HCT116 (cell line): Measurements from ENCODE around the gene CEACAM6. TPM values are rescaled to one million over a fixed set of nuclear protein-coding genes. Genes with fewer than 3 reads are reported as not detected.

Experiments
- ATAC-seq: fragments of 200-7000 bp; cut with Tn5 transposase; 2 replicates; pipeline ENCODE4 v1.9.1; 2020; ENCODE audit warnings: mild to moderate bottlenecking, moderate library complexity
- BruUV-seq: library from RNA; stranded (reverse); fragments of 400-500 nt; replicated peaks from 2 replicates; lab custom pipeline; 2021; lab: Mats Ljungman, UMichigan
- CTCF ChIA-PET: fragments of 300-600 bp; sonication (Branson Sonifier 250); formaldehyde crosslinking; loops from one replicate; lab custom pipeline; 2021; ENCODE audit warnings: antibody characterized with exemption; lab: Charles Lee
- POLR2A ChIA-PET: fragments of 300-600, 350-600 bp; sonication (Branson Sonifier 250); formaldehyde crosslinking; loops from one replicate; lab custom pipeline; 2021; ENCODE audit warnings: antibody characterized with exemption; lab: Charles Lee
- RAD21 ChIA-PET, 2 experiments: fragments of 300-600 bp; sonication (Branson Sonifier 250); formaldehyde crosslinking; loops; one replicate each; lab custom pipeline; 2023; ENCODE audit warnings: low total read pairs in 2 of 2; ENCODE audit not compliant: uncharacterized antibody in 2 of 2, unreplicated experiment in 2 of 2, low non-redundant PET in 1 of 2; lab: Charles Lee
- DNase-seq: peaks from one replicate; pipeline ENCODE4 v3.0.0-alpha.2; 2010; ENCODE audit warnings: low read depth, low spot score
- H2AFZ ChIP-seq: fragments of 200-600 bp; shearing (Covaris generic), sonication (generic); 2 replicates; pipeline ENCODE4 v1.6.1; 2017; ENCODE audit warnings: low read depth, mixed run types, mixed read lengths, antibody characterized with exemption, low read length; ENCODE audit not compliant: poor library complexity, severe bottlenecking
- H3K27ac ChIP-seq: 2 replicates; pipeline ENCODE4 v1.5.1; 2012; ENCODE audit warnings: low read depth, low read length
- H3K27me3 ChIP-seq: fragments of 200-600 bp; sonication (generic); 2 replicates; pipeline ENCODE4 v1.6.1; 2016; ENCODE audit warnings: mixed run types, low read length, mixed read lengths; ENCODE audit not compliant: insufficient read depth
- H3K36me3 ChIP-seq, 2 experiments: fragments of 200-500 bp in 1 of 2; fragments of 200-600 bp in 1 of 2; sonication (Bioruptor generic) in 1 of 2; sonication (generic) in 1 of 2; 2 replicates each; pipeline versions ENCODE4 v1.5.1 to v1.6.1; 2014 to 2016; ENCODE audit warnings: low read length in 2 of 2, inconsistent platforms in 1 of 2, mixed read lengths in 1 of 2, mixed run types in 1 of 2; ENCODE audit not compliant: insufficient read depth in 2 of 2, control insufficient read depth in 1 of 2
- H3K4me1 ChIP-seq, 2 experiments: fragments of 200-600 bp in 1 of 2; sonication (generic) in 1 of 2; 2 replicates each; pipeline versions ENCODE4 v1.5.1 to v1.6.1; 2012 to 2017; ENCODE audit warnings: low read length in 2 of 2, inconsistent platforms in 1 of 2, mild to moderate bottlenecking in 1 of 2, mixed read lengths in 1 of 2, mixed run types in 1 of 2, moderate library complexity in 1 of 2; ENCODE audit not compliant: insufficient read depth in 2 of 2, control insufficient read depth in 1 of 2
- H3K4me2 ChIP-seq: fragments of 200-600 bp; sonication (generic); 2 replicates; pipeline ENCODE4 v1.6.1; 2017; ENCODE audit warnings: mixed run types, low read length, mixed read lengths
- H3K4me3 ChIP-seq, 2 experiments: fragments of 200-600 bp in 1 of 2; sonication (generic) in 1 of 2; replicated peaks in 1 of 2; 2 replicates each; pipeline ENCODE4 v1.5.1; 2011 to 2016; ENCODE audit warnings: low read length in 2 of 2, control low read depth in 1 of 2, low read depth in 1 of 2, mild to moderate bottlenecking in 1 of 2, mixed read lengths in 1 of 2, mixed run types in 1 of 2
- H3K79me2 ChIP-seq: fragments of 200-600 bp; sonication (generic); 2 replicates; pipeline ENCODE4 v1.6.1; 2017; ENCODE audit warnings: mild to moderate bottlenecking, mixed run types, low read length, moderate library complexity, mixed read lengths; ENCODE audit not compliant: insufficient read depth
- H3K9ac ChIP-seq: fragments of 200-600 bp; sonication (generic); 2 replicates; pipeline ENCODE4 v1.6.1; 2016; ENCODE audit warnings: low read length, mixed read lengths
- H3K9me2 ChIP-seq: fragments of 200-600 bp; sonication (generic), shearing (Covaris generic); 2 replicates; pipeline ENCODE4 v1.6.1; 2017; ENCODE audit warnings: mixed run types, mild to moderate bottlenecking, moderate library complexity; ENCODE audit not compliant: insufficient read depth
- H3K9me3 ChIP-seq, 2 experiments: fragments of 200-500 bp in 1 of 2; fragments of 200-600 bp in 1 of 2; sonication (Bioruptor generic) in 1 of 2; sonication (generic) in 1 of 2; 2 replicates each; pipeline ENCODE4 v1.6.1; 2014 to 2017; ENCODE audit warnings: low read length in 2 of 2, mixed read lengths in 2 of 2, inconsistent platforms in 1 of 2, low read depth in 1 of 2, mild to moderate bottlenecking in 1 of 2, mixed run types in 1 of 2, moderate library complexity in 1 of 2; ENCODE audit not compliant: control insufficient read depth in 1 of 2, insufficient read depth in 1 of 2
- H4K20me1 ChIP-seq: fragments of 200-600 bp; sonication (generic), shearing (Covaris generic); 2 replicates; pipeline ENCODE4 v1.6.1; 2017; ENCODE audit warnings: mixed run types, mild to moderate bottlenecking, moderate library complexity; ENCODE audit not compliant: insufficient read depth
- CBX3 ChIP-seq: IDR thresholded peaks from 2 replicates; pipeline ENCODE4 v1.6.1; 2012; ENCODE audit warnings: low read depth
- CEBPB ChIP-seq: IDR thresholded peaks from 2 replicates; pipeline ENCODE4 v1.6.1; 2012; ENCODE audit warnings: low read depth
- ELF1 ChIP-seq: IDR thresholded peaks from 2 replicates; pipeline ENCODE4 v1.6.1; 2012; ENCODE audit warnings: low read depth, borderline replicate concordance
- EZH2 ChIP-seq: fragments of 200-600 bp; sonication (generic); IDR thresholded peaks from 2 replicates; pipeline ENCODE4 v1.6.1; 2017; ENCODE audit warnings: antibody characterized with exemption, mixed run types
- EZH2phosphoT487 ChIP-seq: fragments of 200-600 bp; IDR thresholded peaks from 2 replicates; pipeline ENCODE4 v1.6.1; 2018; ENCODE audit warnings: antibody characterized with exemption, borderline replicate concordance
- FOSL1 ChIP-seq: IDR thresholded peaks from 2 replicates; pipeline ENCODE4 v1.6.1; 2012; ENCODE audit warnings: low read depth
- POLR2A ChIP-seq: IDR thresholded peaks from 2 replicates; pipeline ENCODE4 v1.7.0; 2011; ENCODE audit warnings: borderline replicate concordance; ENCODE audit not compliant: insufficient read depth, insufficient read length; ENCODE audit errors: extremely low read depth
- POLR2AphosphoS5 ChIP-seq: IDR thresholded peaks from 2 replicates; pipeline ENCODE4 v1.6.1; 2011; ENCODE audit warnings: mild to moderate bottlenecking, low read depth, low read length, moderate library complexity
- SIN3A ChIP-seq: IDR thresholded peaks from 2 replicates; pipeline ENCODE4 v1.6.1; 2012; ENCODE audit warnings: low read depth
- SRF ChIP-seq: IDR thresholded peaks from 2 replicates; pipeline ENCODE4 v1.6.1; 2012; ENCODE audit warnings: low read depth
- ZBTB33 ChIP-seq: IDR thresholded peaks from 2 replicates; pipeline ENCODE4 v1.6.1; 2011; ENCODE audit warnings: mild to moderate bottlenecking, low read length, moderate library complexity; ENCODE audit not compliant: insufficient replicate concordance; ENCODE audit errors: extremely low read depth
- ZFX ChIP-seq: fragments of 450-650 bp; IDR thresholded peaks from 2 replicates; pipeline ENCODE4 v1.6.1; 2017
- ZNF274 ChIP-seq: fragments of 200-500 bp; sonication (Bioruptor generic); IDR thresholded peaks from 2 replicates; pipeline ENCODE4 v1.6.1; 2014; ENCODE audit warnings: mild to moderate bottlenecking, low read depth, low read length, inconsistent platforms
- intact Hi-C: fragments of 100-400 bp; cut with micrococcal nuclease; formaldehyde crosslinking; loops from 2 replicates; pipeline ENCODE4 v1.10.0; 2022
- total RNA-seq: library from RNA; stranded (reverse); gene quantifications from one replicate; pipeline ENCODE4 v1.2.1, GENCODE V29; 2021; ENCODE audit not compliant: unreplicated experiment
- TF ChIP-seq, protein P1 (sequence below), 3 experiments: fragments of 200-600 bp in 1 of 3; sonication (generic) in 1 of 3; IDR thresholded peaks in 2 of 3; conservative IDR thresholded peaks in 1 of 3; 2 replicates each; pipeline ENCODE4 v1.5.1; 2012 to 2017; ENCODE audit warnings: low read depth in 2 of 3, low read length in 2 of 3, antibody characterized with exemption in 1 of 3, borderline replicate concordance in 1 of 3, control low read depth in 1 of 3, mild to moderate bottlenecking in 1 of 3, mixed read lengths in 1 of 3, mixed run types in 1 of 3, moderate library complexity in 1 of 3; ENCODE audit not compliant: insufficient read depth in 1 of 3

CEACAM6 gene
- total RNA-seq, 1 experiment from 2014 or later = 0.59 TPM

- TF ChIP-seq EZH2 (no peak), FOSL1 (no peak), CEBPB (no peak)
Measured at GRCh38 chr19:41815301-41815700, 60.0 kb downstream of the CEACAM6 start (continued).

DNA sequence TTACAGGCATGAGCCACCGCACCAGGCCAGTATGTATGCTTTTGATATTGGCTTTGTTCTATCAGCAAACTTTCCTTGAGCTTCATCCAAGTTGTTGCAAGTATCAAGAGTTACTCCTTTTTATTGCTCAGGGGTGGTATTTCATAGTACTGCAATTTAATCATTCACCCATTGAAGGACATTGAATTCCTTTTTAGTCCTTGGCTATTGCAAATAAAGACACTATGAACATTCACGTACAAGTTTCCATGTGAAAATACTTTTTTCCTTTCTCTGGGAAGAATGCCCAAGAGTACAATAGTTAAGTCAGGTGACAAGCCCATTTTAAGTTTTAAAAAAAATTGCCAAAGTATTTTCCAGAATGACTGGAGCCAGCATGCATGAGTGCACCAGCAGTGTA lies 61.4 kb downstream of the CEACAM6 start:
- no peak overlapping the region for H3K9ac ChIP-seq
- no peaks in the 10 kb centered on the region for H3K4me1 ChIP-seq
- peaks cover 4% of the 10 kb centered on the region; the same call in 1 of the 2 replicates for H3K27me3 ChIP-seq
- DNase-seq (no peak), ATAC-seq (no peak)
- no peaks in the 10 kb centered on the region for H3K36me3 ChIP-seq
- RAD21 ChIA-PET = no interaction called here
- H3K4me2 ChIP-seq = no peak overlapping the region
- H3K27ac ChIP-seq = no peak overlapping the region
- CTCF ChIA-PET = interaction anchor here (0.7 to 1.1 kb wide), 2 partner anchors 64 to 126 kb away, joined by 4 to 7 read pairs; no protein-coding TSS in a partner anchor
- BruUV-seq = no TSS peak
- POLR2A ChIA-PET = no interaction called here
- H4K20me1 ChIP-seq = no peaks in the 10 kb centered on the region
- H3K9me2 ChIP-seq = no peaks in the 10 kb centered on the region
- intact Hi-C loops = no loop called here
- TF ChIP-seq SIN3A = no peak
- TF ChIP-seq ZFX = no peak
- no peak for TF ChIP-seq ZNF274
- no peak for TF ChIP-seq SRF
- TF ChIP-seq, protein P1, sequence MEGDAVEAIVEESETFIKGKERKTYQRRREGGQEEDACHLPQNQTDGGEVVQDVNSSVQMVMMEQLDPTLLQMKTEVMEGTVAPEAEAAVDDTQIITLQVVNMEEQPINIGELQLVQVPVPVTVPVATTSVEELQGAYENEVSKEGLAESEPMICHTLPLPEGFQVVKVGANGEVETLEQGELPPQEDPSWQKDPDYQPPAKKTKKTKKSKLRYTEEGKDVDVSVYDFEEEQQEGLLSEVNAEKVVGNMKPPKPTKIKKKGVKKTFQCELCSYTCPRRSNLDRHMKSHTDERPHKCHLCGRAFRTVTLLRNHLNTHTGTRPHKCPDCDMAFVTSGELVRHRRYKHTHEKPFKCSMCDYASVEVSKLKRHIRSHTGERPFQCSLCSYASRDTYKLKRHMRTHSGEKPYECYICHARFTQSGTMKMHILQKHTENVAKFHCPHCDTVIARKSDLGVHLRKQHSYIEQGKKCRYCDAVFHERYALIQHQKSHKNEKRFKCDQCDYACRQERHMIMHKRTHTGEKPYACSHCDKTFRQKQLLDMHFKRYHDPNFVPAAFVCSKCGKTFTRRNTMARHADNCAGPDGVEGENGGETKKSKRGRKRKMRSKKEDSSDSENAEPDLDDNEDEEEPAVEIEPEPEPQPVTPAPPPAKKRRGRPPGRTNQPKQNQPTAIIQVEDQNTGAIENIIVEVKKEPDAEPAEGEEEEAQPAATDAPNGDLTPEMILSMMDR (IDR thresholded peaks at IDR 0.05 in 2 of 3, conservative IDR thresholded peaks at IDR 0.05 in 1 of 3; ENCODE audit: borderline replicate concordance in 1 of 3, insufficient read depth in 1 of 3, low read depth in 2 of 3, low read length in 2 of 3) = no peak
- no peak for TF ChIP-seq POLR2A
- TF ChIP-seq ELF1 = no peak
- TF ChIP-seq POLR2AphosphoS5 = no peak
- no peak for TF ChIP-seq CBX3
- no peak for TF ChIP-seq EZH2phosphoT487
- no peak for TF ChIP-seq ZBTB33
- no peaks in the 10 kb centered on the region for H3K79me2 ChIP-seq
- H3K9me3 ChIP-seq = no peaks in the 10 kb centered on the region
- no peak overlapping the region for H2AFZ ChIP-seq
- H3K4me3 ChIP-seq = no peak overlapping the region
